CD8-positive, alpha-beta memory T cell (primary cell): Measurements from ENCODE around the gene GTPBP10. TPM values are rescaled to one million over a fixed set of nuclear protein-coding genes. Genes with fewer than 3 reads are reported as not detected.

Experiments used
- CTCF ChIA-PET: fragments of 350-600 bp; sonication (Branson Sonifier 250); formaldehyde crosslinking; loops from one replicate; lab custom pipeline; 2021; ENCODE audit warnings: antibody characterized with exemption; lab: Charles Lee
- POLR2A ChIA-PET: fragments of 350-600 bp; sonication (Branson Sonifier 250); formaldehyde crosslinking; loops from one replicate; lab custom pipeline; 2021; ENCODE audit warnings: antibody characterized with exemption; lab: Charles Lee
- DNase-seq, 5 donors: peaks; one replicate each; pipeline versions ENCODE4 v3.0.0 to v3.0.0-alpha.2; 2020 to 2022; ENCODE audit warnings: mixed read lengths in 1 of 5
- H3K27ac ChIP-seq: one replicate; pipeline ENCODE4 v1.7.0; 2013; ENCODE audit warnings: low read depth, mild to moderate bottlenecking, low read length, moderate library complexity
- H3K27me3 ChIP-seq: 2 replicates; pipeline ENCODE4 v1.7.0; 2013; ENCODE audit warnings: low read length, mild to moderate bottlenecking; ENCODE audit not compliant: insufficient read depth, poor library complexity, severe bottlenecking
- H3K36me3 ChIP-seq: 2 replicates; pipeline ENCODE4 v1.7.0; 2013; ENCODE audit warnings: mild to moderate bottlenecking, low read length, moderate library complexity; ENCODE audit not compliant: insufficient read depth
- H3K4me1 ChIP-seq: 2 replicates; pipeline ENCODE4 v1.7.0; 2013; ENCODE audit warnings: mild to moderate bottlenecking, low read length, moderate library complexity; ENCODE audit not compliant: insufficient read depth
- H3K4me3 ChIP-seq: 2 replicates; pipeline ENCODE4 v1.7.0; 2013; ENCODE audit warnings: mild to moderate bottlenecking, low read length
- H3K9me3 ChIP-seq: 2 replicates; pipeline ENCODE4 v1.7.0; 2013; ENCODE audit warnings: mild to moderate bottlenecking, low read length
- H3K27ac Mint-ChIP-seq, 8 donors: one replicate each; pipeline ENCODE4 v1.8.0; 2020 to 2021; ENCODE audit warnings: mixed read lengths in 8 of 8, mild to moderate bottlenecking in 6 of 8, inconsistent platforms in 3 of 8, moderate library complexity in 3 of 8
- H3K27me3 Mint-ChIP-seq, 2 donors: one replicate each; pipeline ENCODE4 v1.8.0; 2020 to 2021; ENCODE audit warnings: mixed read lengths in 2 of 2, mild to moderate bottlenecking in 1 of 2, moderate library complexity in 1 of 2
- H3K36me3 Mint-ChIP-seq, 3 donors: one replicate each; pipeline ENCODE4 v1.8.0; 2020 to 2021; ENCODE audit warnings: mixed read lengths in 3 of 3, inconsistent platforms in 1 of 3, mild to moderate bottlenecking in 1 of 3
- H3K4me1 Mint-ChIP-seq, 3 donors: one replicate each; pipeline ENCODE4 v1.8.0; 2020 to 2021; ENCODE audit warnings: mixed read lengths in 3 of 3, inconsistent platforms in 1 of 3, mild to moderate bottlenecking in 1 of 3
- H3K4me3 Mint-ChIP-seq, 7 donors: one replicate each; pipeline ENCODE4 v1.8.0; 2020 to 2021; ENCODE audit warnings: mixed read lengths in 7 of 7, mild to moderate bottlenecking in 6 of 7, moderate library complexity in 4 of 7, inconsistent platforms in 2 of 7
- H3K9me3 Mint-ChIP-seq, 5 donors: one replicate each; pipeline ENCODE4 v1.8.0; 2020 to 2022; ENCODE audit warnings: mixed read lengths in 5 of 5, mild to moderate bottlenecking in 3 of 5, moderate library complexity in 2 of 5, inconsistent platforms in 1 of 5
- polyA plus RNA-seq: library from polyadenylated mRNA; unstranded; fragments of 300-500 nt; fragmentation: Illumina TruSeq; gene quantifications from one replicate; pipeline ENCODE4 v1.2.3, GENCODE V29; 2021
- total RNA-seq, 2 experiments: library from RNA; stranded (reverse); gene quantifications; one replicate each; pipeline ENCODE4 v1.2.3, GENCODE V29; 2021

The GTPBP10 gene, protein sequence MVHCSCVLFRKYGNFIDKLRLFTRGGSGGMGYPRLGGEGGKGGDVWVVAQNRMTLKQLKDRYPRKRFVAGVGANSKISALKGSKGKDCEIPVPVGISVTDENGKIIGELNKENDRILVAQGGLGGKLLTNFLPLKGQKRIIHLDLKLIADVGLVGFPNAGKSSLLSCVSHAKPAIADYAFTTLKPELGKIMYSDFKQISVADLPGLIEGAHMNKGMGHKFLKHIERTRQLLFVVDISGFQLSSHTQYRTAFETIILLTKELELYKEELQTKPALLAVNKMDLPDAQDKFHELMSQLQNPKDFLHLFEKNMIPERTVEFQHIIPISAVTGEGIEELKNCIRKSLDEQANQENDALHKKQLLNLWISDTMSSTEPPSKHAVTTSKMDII
- 10 to 100 TPM; 37.6 to 43.3 TPM for total RNA-seq
- 31.3 TPM for polyA plus RNA-seq

DNA sequence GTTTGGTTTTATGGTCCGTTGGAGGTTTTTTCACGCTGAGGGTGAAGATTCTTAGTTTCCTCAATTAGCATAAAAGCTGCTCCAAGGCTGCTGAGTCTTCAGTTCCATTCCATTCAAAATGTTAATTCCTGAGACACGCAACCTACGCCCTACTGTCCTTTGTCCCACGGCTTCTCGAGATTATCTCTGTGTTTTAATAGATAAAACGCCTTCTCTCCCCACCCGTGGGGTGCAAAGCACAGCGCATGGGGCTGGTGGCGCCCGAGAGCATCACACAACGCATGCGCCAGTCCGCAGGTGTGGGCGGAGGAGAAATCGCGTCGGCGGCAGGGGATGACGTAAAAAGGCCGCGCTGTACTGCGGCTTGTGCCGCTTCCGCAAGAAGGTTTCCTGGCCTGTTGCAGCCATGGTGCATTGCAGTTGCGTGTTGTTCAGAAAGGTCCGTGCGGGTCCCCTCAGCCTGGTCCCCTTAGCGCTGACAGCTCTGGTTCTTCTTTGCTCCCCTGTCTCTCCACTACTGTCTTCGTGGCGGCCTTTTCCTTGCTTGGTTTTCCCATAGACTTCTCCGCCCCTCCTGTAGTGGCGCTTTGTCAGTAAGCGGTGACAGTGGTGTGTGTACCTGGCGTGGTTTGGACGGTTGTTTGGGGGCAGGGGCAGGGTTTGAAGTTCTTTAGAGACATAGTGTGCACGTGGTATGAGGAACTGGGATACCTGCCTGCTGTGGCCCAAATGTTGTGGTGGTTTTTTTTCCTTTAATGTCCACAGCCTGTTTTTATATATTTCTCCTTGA, at the start of gene GTPBP10:
Gene GTPBP10, plus strand, starts transcription at position 381 of the 790 bp plus-strand sequence. Its CDS starts 26 bp downstream, at position 407.
- H3K4me1 ChIP-seq: peaks cover 27% of the 10 kb centered on the region
- peak within 1 kb of the TSS; percentile 96 for H3K27ac ChIP-seq
- H3K9me3 ChIP-seq: no peaks in the 10 kb centered on the region
- no peaks in the 10 kb centered on the region for H3K27me3 ChIP-seq
- H3K27ac Mint-ChIP-seq: peak within 1 kb of the TSS; percentile 96 to 100 (median 99)
- no peaks in the 10 kb centered on the region for H3K36me3 ChIP-seq
- H3K9me3 Mint-ChIP-seq: no peaks in the 10 kb centered on the region
- ChIA-PET CTCF (interaction anchor here (0.7 to 1.4 kb wide), 5 partner anchors 57 to 193 kb away, joined by 3 to 4 read pairs (median 3); partner anchors contain the start of genes CLDN12 and STEAP1), POLR2A (interaction anchor here (0.7 kb wide), 1 partner anchor 56 kb away, joined by 3 read pairs; the partner anchor contains the start of gene CLDN12)
- peaks cover 43 to 63% (median 61%) of the 10 kb centered on the region in 3 donors for H3K4me1 Mint-ChIP-seq
- H3K4me3 ChIP-seq: peak within 1 kb of the TSS; percentile 92
- peaks cover 0 to 2% of the 10 kb centered on the region in 2 donors for H3K27me3 Mint-ChIP-seq
- peak; percentile 90 to 96 (median 94) for DNase-seq
- peak within 1 kb of the TSS; percentile 94 to 99 (median 99) for H3K4me3 Mint-ChIP-seq
- H3K36me3 Mint-ChIP-seq: peaks cover 2 to 20% (median 4%) of the 10 kb centered on the region in 3 donors

DNA sequence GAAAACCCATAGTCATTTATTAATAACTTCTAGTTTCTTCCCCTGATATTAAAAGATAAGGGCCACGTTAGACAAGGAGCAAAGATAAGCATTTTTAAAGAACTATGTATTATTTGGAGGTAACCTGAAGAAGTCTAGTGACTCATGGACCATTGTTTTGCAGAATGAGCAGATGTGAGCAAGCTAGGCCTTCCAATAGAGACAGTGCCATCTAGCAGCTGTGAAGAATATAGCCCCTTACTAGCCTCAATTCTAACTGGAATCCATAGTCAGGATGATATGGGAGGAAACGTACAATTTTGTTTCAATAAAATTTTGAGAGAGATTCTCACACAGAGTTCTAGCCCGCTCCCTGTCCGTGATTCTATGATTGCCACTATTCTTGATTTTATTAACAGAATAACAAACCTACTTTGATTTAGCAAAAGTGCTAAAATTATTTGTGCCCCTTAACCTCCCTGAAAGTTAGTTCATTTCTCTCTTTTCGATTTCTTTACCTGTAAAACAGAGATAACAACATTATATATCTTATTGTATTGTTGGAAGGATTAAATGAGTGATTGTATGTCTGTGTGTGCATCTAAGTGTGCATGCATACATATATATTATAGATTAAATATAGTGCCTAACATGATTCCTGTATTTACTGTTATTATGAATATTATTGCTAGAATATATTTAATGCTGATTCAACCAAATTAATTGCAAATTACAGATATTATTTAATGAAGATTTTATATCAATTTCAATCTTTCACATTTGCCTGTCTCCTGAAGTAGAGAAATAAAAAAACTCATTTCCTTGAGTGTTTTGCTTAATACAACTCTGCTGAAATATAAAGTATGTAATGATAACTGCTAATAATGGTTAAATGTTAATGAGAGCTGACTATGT, 48.1 kb upstream of the GTPBP10 start:
- Histone ChIP-seq H3K27ac (no peak overlapping the region), H3K9me3 (no peaks in the 10 kb centered on the region), H3K36me3 (no peaks in the 10 kb centered on the region), H3K4me1 (no peaks in the 10 kb centered on the region), H3K4me3 (no peak overlapping the region), H3K27me3 (no peaks in the 10 kb centered on the region)
- H3K27me3 Mint-ChIP-seq: peaks cover 12% of the 10 kb centered on the region in 2 donors
- H3K36me3 Mint-ChIP-seq: no peaks in the 10 kb centered on the region
- no peak overlapping the region for H3K4me3 Mint-ChIP-seq
- DNase-seq: no peak
- H3K27ac Mint-ChIP-seq: no peak overlapping the region
- H3K9me3 Mint-ChIP-seq: peaks cover 0 to 3% (median 0%) of the 10 kb centered on the region in 5 donors
- H3K4me1 Mint-ChIP-seq: no peaks in the 10 kb centered on the region
- CTCF ChIA-PET: interaction anchor here (1.2 kb wide), 1 partner anchor 144 kb away, joined by 3 read pairs; the partner anchor contains the start of gene STEAP1
- POLR2A ChIA-PET: no interaction called here

DNA sequence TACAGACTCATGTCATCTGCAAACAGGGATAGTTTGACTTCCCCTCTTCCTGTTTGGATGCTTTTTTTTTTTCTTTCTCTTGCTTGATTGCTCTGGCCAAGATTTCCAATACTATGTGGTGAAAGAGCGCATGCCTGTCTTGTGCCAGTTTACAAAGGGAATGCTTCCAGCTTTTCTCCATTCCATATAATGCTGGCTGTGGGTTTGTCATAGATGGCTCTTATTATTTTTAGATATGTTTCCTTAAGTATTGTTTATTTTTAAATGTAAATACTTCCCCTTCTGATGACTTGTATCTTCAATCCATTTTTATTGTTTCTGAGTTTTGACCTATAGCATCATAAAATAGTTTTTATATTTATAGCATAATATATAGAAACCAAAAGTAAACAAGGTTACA, 43.3 kb upstream of the GTPBP10 start:
- Histone ChIP-seq H3K36me3 (no peaks in the 10 kb centered on the region), H3K4me1 (no peaks in the 10 kb centered on the region), H3K9me3 (no peaks in the 10 kb centered on the region), H3K4me3 (no peak overlapping the region), H3K27ac (no peak overlapping the region), H3K27me3 (no peaks in the 10 kb centered on the region)
- peaks cover 0 to 9% of the 10 kb centered on the region in 2 donors for H3K27me3 Mint-ChIP-seq
- ChIA-PET CTCF (no interaction called here), POLR2A (no interaction called here)
- H3K27ac Mint-ChIP-seq: no peak overlapping the region
- no peaks in the 10 kb centered on the region for H3K4me1 Mint-ChIP-seq
- no peaks in the 10 kb centered on the region for H3K36me3 Mint-ChIP-seq
- no peak for DNase-seq
- no peaks in the 10 kb centered on the region for H3K9me3 Mint-ChIP-seq
- no peak overlapping the region for H3K4me3 Mint-ChIP-seq

DNA sequence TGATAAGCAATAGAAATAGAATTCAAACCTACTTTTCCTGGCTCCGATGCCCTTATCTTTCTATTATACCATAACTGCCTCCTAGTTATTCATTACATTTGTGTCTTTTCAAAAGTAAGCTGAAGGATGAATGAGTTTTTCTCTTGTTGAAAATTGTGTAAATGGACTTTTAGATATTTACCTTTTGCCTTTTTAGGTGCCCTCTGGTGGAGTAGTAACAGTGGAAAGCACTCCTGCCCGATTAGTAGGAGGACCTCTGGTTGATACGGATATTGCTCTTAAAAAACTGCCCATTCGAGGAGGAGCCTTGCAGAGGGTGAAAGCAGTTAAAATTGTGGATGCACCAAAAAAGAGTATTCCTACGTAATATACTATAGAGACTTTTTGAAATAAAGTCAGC, 36.6 kb upstream of the GTPBP10 start:
- H3K9me3 ChIP-seq: no peaks in the 10 kb centered on the region
- H3K4me3 ChIP-seq: no peak overlapping the region
- no peaks in the 10 kb centered on the region for H3K36me3 ChIP-seq
- no peaks in the 10 kb centered on the region for H3K27me3 ChIP-seq
- H3K4me1 ChIP-seq: no peaks in the 10 kb centered on the region
- H3K27ac ChIP-seq: no peak overlapping the region
- Mint-ChIP-seq H3K4me3 (no peak overlapping the region), H3K27me3 (peaks cover 5 to 11% of the 10 kb centered on the region in 2 donors), H3K4me1 (no peaks in the 10 kb centered on the region), H3K27ac (no peak overlapping the region), H3K9me3 (no peaks in the 10 kb centered on the region), H3K36me3 (no peaks in the 10 kb centered on the region)
- CTCF ChIA-PET: no interaction called here
- POLR2A ChIA-PET: no interaction called here
- no peak for DNase-seq

DNA sequence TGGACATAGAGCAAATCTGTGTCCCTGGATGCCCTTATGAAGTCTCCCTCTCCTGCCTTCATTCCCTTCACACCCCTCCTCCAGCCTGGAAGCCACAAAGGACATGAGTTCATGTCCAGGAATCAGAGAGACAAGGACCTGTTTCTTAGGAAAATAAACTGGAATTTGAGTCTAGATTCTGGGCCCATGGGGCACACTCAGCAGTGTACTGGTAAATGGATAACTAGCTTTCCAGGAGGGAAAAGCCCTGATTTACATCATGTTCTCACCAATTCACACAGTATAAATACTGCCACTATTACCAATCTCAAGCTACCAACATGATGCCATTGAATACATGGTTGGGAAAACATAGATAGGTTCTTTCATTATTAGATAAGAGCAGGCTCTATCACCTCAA, 35.3 kb upstream of the GTPBP10 start:
- Histone ChIP-seq H3K36me3 (no peaks in the 10 kb centered on the region), H3K9me3 (no peaks in the 10 kb centered on the region), H3K4me1 (no peaks in the 10 kb centered on the region), H3K4me3 (no peak overlapping the region), H3K27ac (no peak overlapping the region), H3K27me3 (no peaks in the 10 kb centered on the region)
- ChIA-PET POLR2A (no interaction called here), CTCF (interaction anchor here (2.3 kb wide), 1 partner anchor 116 kb away, joined by 10 read pairs; no protein-coding TSS in a partner anchor)
- H3K4me3 Mint-ChIP-seq: no peak overlapping the region
- H3K9me3 Mint-ChIP-seq: no peaks in the 10 kb centered on the region
- H3K4me1 Mint-ChIP-seq: no peaks in the 10 kb centered on the region
- no peaks in the 10 kb centered on the region for H3K36me3 Mint-ChIP-seq
- no peak for DNase-seq
- H3K27ac Mint-ChIP-seq: no peak overlapping the region
- H3K27me3 Mint-ChIP-seq: peaks cover 9 to 20% of the 10 kb centered on the region in 2 donors

DNA sequence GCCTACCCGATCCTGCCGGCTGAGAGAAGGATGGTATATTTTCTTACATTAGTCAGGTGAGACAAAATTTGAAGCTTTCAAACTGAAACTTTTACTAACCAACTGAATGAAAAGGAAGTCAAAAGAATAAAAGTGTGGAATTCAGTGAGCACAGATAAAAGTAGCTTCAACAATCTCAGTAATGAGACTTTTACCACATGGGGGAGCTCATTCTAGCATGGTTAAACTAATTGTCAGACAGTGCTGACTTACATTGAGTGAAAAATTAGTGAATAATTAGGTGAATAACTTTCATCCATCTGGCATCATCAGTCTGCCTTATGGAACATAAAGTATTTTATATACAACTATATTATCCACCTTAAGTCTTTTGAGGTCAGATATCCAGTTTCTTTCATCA, 33.8 kb upstream of the GTPBP10 start:
- POLR2A ChIA-PET: no interaction called here
- H3K27me3 Mint-ChIP-seq: peaks cover 9 to 31% of the 10 kb centered on the region in 2 donors

DNA sequence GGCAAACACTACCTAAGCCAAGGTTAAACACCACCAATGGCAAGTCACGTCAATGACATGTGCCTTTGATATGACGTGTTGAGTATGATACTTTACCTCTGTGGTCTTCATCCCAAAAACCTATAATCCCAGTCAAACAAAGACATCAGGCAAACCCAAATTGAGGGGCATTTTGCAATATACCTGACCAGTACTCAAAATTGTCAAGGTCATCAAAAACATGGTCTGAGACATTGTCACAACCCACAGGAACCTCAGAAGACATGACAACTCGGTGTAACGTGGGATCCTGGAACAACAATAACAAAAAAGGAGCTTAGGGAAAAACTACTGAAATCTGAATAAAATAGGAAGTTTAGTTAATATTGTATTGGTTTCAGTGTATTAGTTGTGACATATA, 32.6 kb upstream of the GTPBP10 start:
- Histone ChIP-seq H3K4me1 (no peaks in the 10 kb centered on the region), H3K36me3 (no peaks in the 10 kb centered on the region)

More for the DNA sequence above, 33.8 kb upstream of the GTPBP10 start:
- Histone ChIP-seq H3K9me3 (no peaks in the 10 kb centered on the region), H3K36me3 (no peaks in the 10 kb centered on the region), H3K4me3 (no peak overlapping the region), H3K27me3 (no peaks in the 10 kb centered on the region), H3K27ac (no peak overlapping the region), H3K4me1 (no peaks in the 10 kb centered on the region)
- H3K9me3 Mint-ChIP-seq: no peaks in the 10 kb centered on the region
- H3K4me1 Mint-ChIP-seq: no peaks in the 10 kb centered on the region
- CTCF ChIA-PET: interaction anchor here (2.3 kb wide), 1 partner anchor 115 kb away, joined by 10 read pairs; no protein-coding TSS in a partner anchor
- no peak overlapping the region for H3K4me3 Mint-ChIP-seq
- no peaks in the 10 kb centered on the region for H3K36me3 Mint-ChIP-seq
- no peak for DNase-seq
- H3K27ac Mint-ChIP-seq: no peak overlapping the region

More for the DNA sequence above, 32.6 kb upstream of the GTPBP10 start:
- Histone ChIP-seq H3K9me3 (no peaks in the 10 kb centered on the region), H3K27ac (no peak overlapping the region), H3K4me3 (no peak overlapping the region), H3K27me3 (no peaks in the 10 kb centered on the region)
- ChIA-PET POLR2A (no interaction called here), CTCF (no interaction called here)
- Mint-ChIP-seq H3K4me1 (no peaks in the 10 kb centered on the region), H3K9me3 (no peaks in the 10 kb centered on the region), H3K27ac (no peak overlapping the region), H3K27me3 (peaks cover 11 to 38% of the 10 kb centered on the region in 2 donors), H3K4me3 (no peak overlapping the region), H3K36me3 (no peaks in the 10 kb centered on the region)
- no peak for DNase-seq
